T-helper 1 cell (primary cell): Measurements from ENCODE around the gene TM6SF1.
"Not testable (repeated sequence)": the region's sequence is repeated elsewhere in the genome, so short reads cannot be mapped to it uniquely, and the experiment has no call there.

Experiments
- DNase-seq, 5 donors: peaks; one replicate each; pipeline ENCODE4 v3.0.0-alpha.2; 2012 to 2020

The TM6SF1 gene

DNA sequence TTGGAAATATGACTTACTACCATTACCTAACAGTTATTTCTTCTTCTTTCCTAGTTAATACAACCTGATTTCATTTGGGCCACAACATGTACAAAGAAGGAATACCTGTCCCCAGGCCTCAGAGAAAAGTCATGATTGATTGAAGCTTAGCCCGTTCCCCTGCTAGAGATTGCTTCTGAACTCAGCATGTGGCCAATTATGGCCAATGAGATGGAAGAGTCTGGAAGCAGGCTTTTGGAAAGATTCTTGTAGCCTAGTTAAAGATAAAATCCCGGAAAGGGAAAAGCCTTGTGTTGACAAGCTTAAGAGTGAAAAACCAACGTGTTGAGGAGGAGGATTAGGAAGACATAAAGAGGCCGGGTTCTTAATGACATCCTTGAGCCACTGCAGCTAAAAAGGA is 17.0 kb upstream of the TM6SF1 start:
- DNase-seq, result no peak

GRCh38 chr15:83091965-83092308 is 15.5 kb upstream of the TM6SF1 start:
- not testable (repeated sequence) for DNase-seq

DNA sequence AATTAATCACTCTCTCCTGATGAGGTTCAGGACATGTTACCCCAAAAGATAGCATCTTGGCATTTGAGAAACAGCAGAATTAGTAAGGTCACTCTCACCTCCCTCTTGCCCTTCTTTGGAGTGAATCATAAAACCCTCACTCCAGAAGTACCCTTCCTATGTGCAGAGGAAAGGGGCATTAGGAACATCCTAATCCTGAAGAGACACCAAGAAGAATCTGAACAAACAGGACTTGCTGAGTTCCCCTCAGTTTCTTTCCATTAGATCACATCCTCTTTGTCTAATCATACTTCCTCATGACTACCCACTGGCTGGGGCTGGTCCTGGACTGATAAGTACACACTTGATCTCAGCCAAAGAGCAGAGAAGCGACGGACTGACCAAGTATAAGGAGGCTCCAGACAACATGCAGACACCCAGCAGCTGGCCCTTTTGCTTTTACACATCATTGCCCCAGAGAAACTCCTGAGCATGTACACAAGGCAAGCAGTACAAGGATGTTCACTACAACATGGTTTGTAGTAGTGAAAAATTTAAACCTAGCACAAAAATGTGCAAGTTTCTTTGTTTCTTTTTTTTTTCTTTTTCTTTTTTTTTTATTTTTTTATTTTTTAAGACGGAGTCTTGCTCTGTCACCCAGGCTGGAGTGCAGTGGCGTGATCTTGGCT is 15.0 kb upstream of the TM6SF1 start:
- DNase-seq, result no peak

DNA sequence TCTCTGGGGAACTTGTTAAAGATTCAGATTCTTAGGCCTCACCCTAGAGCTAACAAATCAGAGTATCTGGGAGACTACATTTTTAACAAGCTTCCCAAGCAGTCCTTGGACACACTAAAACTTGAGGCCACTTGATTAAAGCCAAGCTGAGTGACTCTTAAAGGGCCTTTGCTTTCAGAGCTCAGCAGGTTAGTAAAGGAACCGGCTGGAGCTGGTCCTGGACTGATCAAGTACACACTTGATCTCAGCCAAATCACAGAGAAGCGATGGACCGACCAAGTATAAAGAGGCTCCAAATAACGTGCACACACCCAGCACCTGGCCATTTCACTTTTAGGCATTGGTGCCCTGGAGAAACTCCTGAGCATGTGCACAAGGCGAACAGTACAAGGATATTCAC is 12.9 kb upstream of the TM6SF1 start:
- DNase-seq, result no peak

- DNase-seq, result no peak
Observed at GRCh38 chr15:83098079-83098478, 9.4 kb upstream of the TM6SF1 start.

DNA sequence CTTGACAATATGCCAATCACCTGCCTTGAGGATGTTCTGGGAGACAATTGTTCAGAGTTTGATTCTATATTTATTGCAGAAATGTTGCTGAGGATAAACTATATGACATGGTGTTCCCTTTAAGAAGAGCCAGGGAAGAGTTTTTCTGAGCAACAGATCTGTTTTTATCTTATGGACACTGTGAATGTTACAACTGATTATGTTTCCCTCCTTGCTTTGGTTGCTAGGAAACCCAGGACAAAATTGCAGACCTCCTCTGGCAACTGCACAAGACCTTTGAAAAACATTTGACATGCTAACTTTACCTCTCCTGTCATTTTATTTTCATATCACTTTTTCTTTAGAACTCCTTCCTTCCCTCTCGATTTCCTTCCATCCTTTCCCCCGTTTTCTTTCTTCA is 8.2 kb upstream of the TM6SF1 start:
- no peak for DNase-seq

DNA sequence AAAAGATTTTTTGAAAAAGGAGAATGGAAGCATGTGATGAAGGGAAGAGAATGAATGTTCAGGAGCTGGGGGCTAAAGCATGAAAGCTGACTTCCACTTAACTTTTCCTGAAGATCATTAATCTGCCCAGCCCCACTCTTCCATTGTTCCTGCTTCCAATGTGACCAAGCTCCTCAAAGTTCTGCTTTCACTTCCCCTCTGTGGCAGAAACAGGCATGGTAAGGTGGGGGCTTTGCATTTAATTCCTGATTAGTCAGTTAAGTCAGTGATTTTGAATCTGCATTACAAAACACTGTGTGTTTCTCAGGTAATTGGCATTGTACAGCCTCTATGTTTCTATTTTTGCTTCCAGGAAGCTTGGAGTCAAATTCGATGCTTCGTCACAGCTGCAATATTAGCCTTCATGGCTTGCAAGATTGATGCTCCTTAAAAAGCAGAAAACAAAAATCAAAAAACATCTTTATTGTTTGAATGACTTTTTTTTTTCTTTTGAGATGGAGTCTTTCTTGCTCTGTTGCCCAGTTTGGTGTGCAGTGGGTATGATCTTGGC is 7.3 kb upstream of the TM6SF1 start:
- DNase-seq, result no peak

GRCh38 chr15:83102346-83102745 is 5.1 kb upstream of the TM6SF1 start:
- no peak for DNase-seq

DNA sequence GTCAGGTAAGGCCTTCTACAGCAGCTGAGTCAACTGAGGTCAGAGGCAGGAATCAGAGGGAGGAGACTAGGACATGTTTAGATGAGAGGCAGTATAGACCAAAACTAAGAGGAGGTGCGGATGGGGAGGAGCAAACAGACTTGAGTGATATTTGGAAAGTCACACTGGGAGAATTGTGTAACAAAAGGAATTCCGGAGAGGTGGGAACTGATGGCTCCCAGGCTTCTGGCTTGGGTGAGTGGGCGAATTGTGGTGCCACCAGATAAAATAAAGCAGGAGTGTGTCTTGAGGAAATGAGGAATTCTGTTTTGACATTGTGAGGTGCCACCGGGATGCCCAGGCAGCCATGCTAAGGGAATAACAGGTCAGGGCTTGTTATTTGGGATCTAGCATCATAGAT is 3.3 kb upstream of the TM6SF1 start:
- no peak for DNase-seq

GRCh38 chr15:83105440-83105839 is 2.0 kb upstream of the TM6SF1 start:
- DNase-seq, result no peak

DNA sequence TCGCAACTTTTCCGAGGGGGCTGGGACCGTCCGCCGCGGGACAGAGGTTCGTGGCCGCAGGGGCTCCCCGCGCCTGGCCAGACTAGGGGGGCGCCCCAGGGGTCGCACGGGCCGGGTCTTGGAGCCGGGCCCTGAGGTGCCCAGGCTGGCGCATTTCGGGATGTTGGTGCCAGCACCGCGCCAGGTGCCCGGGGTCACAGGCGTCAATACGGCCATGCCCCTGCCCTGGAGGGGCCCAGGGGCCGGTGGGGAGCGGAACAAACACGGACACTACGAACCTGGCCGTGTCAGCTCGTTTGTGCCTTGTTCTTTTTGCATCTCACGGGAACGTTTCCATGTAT is 366 bp downstream of the TM6SF1 start:
- peak in 1 of 5 donors; percentile 13 for DNase-seq

DNA sequence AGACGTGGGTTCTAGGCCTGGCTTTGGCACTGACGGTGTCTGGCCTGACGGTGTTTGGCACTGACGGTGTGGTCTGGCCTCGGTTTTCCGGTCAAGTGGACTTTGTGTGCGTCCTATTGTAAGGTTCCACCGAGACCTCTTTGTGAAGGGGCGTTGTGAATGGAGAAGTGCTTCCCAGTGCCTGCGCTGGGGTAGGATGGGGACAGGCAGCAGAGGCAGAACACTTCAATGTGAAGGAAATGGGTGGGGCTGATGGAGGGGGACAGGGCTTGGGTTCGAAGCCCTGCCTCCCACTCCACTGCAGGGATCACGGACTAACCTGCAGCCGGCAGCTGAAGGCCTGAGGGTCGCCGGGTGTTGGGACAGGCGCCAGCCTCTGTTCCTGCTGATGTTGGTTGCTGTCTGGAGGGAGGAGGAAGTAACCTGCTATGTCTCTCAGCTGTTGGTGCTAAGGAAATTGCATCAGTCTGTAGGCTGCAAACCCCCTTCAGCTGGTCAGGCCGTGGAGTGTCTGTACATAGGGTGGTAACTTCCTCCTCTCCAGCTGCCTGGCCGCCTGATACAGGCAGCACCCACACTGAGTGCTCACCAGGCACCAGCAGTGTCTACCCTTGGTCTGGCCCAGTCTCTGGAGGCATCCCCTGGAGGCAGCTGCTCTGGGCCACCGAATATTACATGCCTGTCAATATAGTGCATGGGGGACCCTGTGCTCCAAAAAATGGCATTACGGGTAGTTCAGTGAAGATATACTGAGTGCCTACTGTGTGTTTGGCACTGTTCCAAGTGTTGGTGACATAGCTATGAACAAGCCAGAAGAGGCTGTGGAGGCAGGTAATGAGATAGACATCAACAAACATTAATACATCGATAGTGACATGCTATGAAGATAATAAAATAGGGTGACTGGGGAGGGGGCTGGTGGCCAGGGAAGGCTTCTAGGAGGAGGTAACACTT is 1.1 kb downstream of the TM6SF1 start:
- peak in 1 of 5 donors; percentile 88 for DNase-seq

GRCh38 chr15:83109532-83109931 is 2.1 kb downstream of the TM6SF1 start:
- DNase-seq, result no peak

DNA sequence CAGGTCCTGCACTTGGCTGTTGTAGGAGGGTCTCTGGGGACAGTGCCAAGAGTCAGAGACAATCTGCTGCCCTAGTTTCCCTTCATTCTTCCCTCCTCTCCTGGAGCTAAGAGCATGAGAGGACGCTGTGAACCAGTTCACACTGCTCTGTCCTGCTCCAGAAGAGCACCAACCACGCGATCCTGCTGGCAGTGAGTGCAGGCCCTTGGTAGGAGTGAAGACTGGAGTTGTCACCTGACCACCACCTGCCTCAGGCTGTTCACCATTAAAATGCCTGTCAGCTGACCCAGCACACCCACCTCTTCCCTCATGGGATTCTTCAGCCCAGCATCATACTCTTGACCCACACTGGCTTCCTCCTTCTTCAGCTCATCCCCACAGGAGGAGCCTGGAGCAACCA is 2.9 kb downstream of the TM6SF1 start:
- DNase-seq, result no peak

DNA sequence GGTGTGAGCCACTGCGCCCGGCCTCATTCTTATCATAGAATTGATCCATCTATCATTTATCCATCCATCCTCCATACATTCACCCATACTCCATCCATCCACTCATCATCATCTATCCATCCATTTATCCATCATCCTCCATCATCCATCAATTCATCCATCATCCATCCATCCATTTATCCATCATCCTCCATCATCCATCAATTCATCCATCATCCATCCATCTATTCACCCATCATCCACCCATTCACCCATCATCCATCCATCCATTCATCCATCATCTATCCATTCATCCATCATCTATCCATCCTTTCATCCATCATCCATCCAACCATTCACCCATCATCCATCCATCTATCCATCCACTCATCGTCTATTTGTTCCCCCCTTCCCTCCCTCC is 3.7 kb downstream of the TM6SF1 start:
- DNase-seq, result no peak

DNA sequence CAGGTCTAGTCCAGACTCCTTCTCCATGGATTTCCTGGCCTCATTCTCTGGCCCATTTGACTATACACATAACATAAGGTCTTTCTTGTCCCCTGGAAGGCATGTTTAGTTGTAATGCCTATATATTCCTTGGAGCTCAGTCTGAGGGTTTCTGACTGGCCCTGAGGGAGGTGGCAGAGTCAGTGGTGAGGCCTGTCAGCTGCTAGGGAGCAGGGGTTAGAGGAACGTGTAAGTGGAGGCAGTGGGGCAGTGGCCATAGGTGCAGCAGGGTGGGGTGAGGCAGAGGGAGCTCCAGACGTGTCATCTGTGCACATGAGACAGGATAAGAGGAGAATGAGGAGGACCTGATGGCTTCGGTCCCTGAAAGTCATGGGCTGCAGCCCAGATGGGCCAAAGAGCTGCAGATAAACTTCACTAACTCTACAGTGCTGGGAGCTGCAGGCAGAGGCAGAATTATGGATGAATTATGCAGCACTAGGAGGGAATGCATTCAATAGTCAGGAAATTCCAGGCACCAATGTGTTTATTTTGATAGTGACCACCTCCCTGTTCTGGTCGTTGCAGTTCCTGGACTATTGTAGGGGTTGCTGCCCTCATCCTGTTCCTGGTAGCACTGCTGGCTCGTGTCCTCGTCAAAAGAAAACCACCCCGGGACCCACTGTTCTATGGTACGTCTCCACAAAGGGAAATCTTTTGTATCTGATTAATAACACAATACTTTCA is 4.9 kb downstream of the TM6SF1 start:
- DNase-seq, result no peak

DNA sequence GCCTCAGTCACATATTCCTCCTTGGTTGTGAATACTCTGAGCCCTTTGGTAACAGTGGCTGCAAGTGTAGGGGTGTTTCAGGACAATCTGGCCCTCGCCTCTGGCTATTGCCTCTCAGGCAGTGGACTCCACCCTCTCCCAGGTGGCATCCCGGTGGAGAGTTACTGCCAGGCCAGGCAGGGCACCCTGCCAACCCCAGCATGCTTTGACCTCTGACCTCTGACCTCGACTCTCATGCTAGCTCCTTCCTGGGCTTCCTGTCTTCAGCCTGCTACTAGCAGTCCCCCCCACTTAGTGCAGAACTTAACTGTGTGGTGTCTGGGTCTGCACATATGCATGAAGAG is 5.5 kb downstream of the TM6SF1 start:
- no peak for DNase-seq

DNA sequence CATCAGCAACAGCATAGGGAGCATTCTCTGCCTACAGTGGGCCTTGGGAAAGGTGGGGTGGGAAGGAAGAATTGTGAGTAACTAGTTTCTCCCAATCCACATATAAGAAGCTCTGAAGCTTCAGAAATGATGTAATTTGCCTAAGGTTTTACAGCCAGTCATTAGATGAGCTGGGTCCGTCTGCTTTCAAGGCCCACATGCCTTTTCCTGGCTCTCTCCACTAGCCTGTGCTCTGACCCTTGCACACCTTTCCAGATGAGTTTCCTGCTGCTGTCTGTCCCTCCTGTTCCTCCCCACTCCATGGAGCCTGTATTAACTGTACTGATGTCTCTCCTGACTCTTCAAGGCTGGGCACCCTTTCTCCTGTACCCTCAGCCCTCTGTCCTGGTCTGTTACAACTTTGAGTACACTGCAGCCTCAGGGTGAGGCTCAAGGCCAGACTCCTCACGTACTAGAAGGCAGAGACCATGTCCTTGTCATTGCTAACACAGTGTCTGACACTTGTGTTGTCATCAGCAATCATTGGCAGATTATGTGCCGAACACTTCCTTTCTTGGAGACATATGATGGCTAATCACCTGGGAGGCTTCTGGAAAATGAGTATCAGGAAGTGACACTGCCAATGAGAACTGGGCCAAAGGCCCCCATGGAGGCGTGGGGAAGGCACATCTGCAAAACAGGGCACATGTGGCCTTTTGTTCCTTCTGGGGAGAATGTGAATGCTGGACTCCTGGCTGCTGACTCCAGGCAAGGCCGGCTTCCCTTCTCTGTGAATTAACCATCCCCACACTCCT is 6.6 kb downstream of the TM6SF1 start:
- DNase-seq, result no peak

- no peak for DNase-seq
Observed at GRCh38 chr15:83114856-83115255, 7.4 kb downstream of the TM6SF1 start.

DNA sequence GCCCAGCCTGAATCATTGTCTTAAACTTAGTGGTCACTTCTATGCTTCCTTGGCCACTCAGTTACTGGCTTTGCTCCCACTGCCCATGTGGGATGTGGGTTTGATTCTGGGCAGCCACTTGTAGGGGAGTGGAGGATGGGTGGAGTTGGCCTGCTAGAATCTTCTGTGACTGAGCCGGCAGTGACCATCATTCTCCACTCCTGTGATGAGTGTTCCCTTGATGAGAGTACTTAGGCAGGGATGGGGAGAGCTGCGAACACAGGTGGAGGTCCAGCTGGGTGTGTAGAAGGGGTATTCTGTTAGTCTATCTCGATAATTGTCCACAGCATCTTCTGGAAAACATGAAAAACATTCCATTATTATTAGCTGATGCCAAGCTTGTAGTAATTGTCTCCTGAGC is 8.0 kb downstream of the TM6SF1 start:
- no peak for DNase-seq

DNA sequence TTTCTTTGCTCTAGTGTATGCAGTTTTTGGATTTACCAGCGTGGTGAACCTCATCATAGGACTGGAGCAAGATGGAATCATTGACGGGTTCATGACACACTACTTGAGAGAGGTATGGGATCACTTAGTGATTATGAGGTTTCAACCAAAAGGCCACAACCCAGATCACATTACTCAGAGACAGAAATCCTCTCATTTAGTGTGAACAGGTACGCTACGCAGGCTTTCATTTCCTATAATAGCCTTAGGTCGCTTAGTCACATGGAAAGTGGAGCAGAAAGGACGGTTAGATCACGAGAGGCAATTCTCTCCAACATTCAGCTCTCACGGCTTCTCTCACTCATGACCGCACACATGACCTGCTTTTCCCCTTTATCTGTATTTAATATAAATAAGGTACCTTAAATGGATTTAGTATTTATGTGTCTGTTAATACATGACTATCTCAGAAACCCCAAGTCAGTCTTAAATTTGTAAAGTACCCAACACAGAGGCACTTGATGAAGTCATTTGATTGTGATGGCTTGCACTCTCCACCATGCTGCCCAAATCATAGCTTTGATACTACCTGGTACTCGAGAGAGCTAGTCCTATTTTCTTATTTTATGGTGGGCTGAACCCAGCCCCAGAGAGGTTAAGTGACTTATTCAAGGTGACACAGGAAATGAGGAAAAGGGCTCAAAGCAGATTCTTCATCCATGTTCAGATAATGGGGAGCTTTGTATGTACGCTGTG is 8.6 kb downstream of the TM6SF1 start:
- peak in 1 of 5 donors; percentile 25 for DNase-seq

GRCh38 chr15:83118291-83118827 is 10.9 kb downstream of the TM6SF1 start:
- no peak for DNase-seq
